Stomach (tissue), 19 donors: ENCODE results near the gene RGS6. TPM values are rescaled to one million over a fixed set of nuclear protein-coding genes. Genes with fewer than 3 reads are reported as not detected.
"Not testable (repeated sequence)": the region's sequence is repeated elsewhere in the genome, so short reads cannot be mapped to it uniquely, and the experiment has no call there.

ENCODE experiments used
- DNase-seq, 2 donors: peaks; one replicate each; pipeline versions ENCODE4 v3.0.0 to v3.0.0-alpha.2; 2013 to 2019
- H3K27ac ChIP-seq, 5 donors: fragments of 200-600 bp in 4 of 5; sonication (generic) in 4 of 5; one replicate each; pipeline ENCODE4 v1.5.1; 2013 to 2019; ENCODE audit warnings: mild to moderate bottlenecking in 1 of 5, moderate library complexity in 1 of 5
- H3K27me3 ChIP-seq, 3 donors: fragments of 200-600 bp; sonication (generic); one replicate each; pipeline ENCODE4 v1.5.1; 2017 to 2019; ENCODE audit warnings: mixed run types in 1 of 3
- H3K36me3 ChIP-seq, 4 donors: fragments of 200-600 bp; sonication (generic); 1 replicate in 3 of 4; 2 replicates in 1 of 4; pipeline ENCODE4 v1.5.1; 2016 to 2019
- H3K4me1 ChIP-seq, 4 donors: fragments of 200-600 bp; sonication (generic); one replicate each; pipeline ENCODE4 v1.5.1; 2016 to 2019
- H3K4me3 ChIP-seq, 4 donors: fragments of 200-600 bp; sonication (generic) in 3 of 4; one replicate each; pipeline ENCODE4 v1.5.1; 2016 to 2019; ENCODE audit warnings: mild to moderate bottlenecking in 1 of 4
- H3K9me3 ChIP-seq, 4 donors: fragments of 200-600 bp; sonication (generic); one replicate each; pipeline ENCODE4 v1.5.1; 2016 to 2019
- CTCF ChIP-seq, 7 experiments: fragments of 450-650 bp in 4 of 7; fragments of 200-600 bp in 3 of 7; sonication (generic) in 3 of 7; IDR thresholded peaks; one replicate each; pipeline ENCODE4 v1.5.1; 2016 to 2019; ENCODE audit warnings: antibody characterized with exemption in 7 of 7, control low read depth in 2 of 7, mild to moderate bottlenecking in 1 of 7
- EP300 ChIP-seq: sonication (generic); formaldehyde crosslinking; IDR thresholded peaks from one replicate; pipeline ENCODE4 v1.6.1; 2017; ENCODE audit warnings: antibody characterized with exemption
- POLR2A ChIP-seq, 4 donors: fragments of 450-650 bp; IDR thresholded peaks; one replicate each; pipeline ENCODE4 v1.6.1; 2016; ENCODE audit warnings: antibody characterized with exemption in 4 of 4, control low read depth in 2 of 4, mild to moderate bottlenecking in 1 of 4, moderate library complexity in 1 of 4
- POLR2AphosphoS5 ChIP-seq, 3 donors: sonication (generic); formaldehyde crosslinking; IDR thresholded peaks; one replicate each; pipeline ENCODE4 v1.6.1; 2016; ENCODE audit warnings: antibody characterized with exemption in 3 of 3
- WGBS, 5 donors: extraction: QIAGEN DNeasy Blood & Tissue Kit in 3 of 5; methylation state at CpG; one replicate each; pipeline versions ENCODE4 v1.1.5 to v1.1.7; 2013 to 2018; 5-methylcytosine and 5-hydroxymethylcytosine counted together
- intact Hi-C: fragments of 100-400 bp; cut with DNase I; formaldehyde crosslinking; loops from one replicate; pipeline ENCODE4 v1.15.1; 2023; ENCODE audit warnings: low total_unique reads
- long read RNA-seq, 10 donors: transcript quantifications; one replicate each; lab custom pipeline, GENCODE V29; 2026
- polyA plus RNA-seq, 3 donors: library from polyadenylated mRNA; stranded (reverse); fragments of 200-250 nt; gene quantifications; one replicate each; pipeline ENCODE4 v1.2.3, GENCODE V29; 2013
- total RNA-seq, 5 donors: library from RNA; depleted of rRNA; stranded (reverse); fragments of >200 nt; gene quantifications; one replicate each; pipeline versions ENCODE4 v1.1.0 to v1.2.3, GENCODE V29; 2014 to 2016
- donor health status: healthy with polysubstance abuse.
- donor health status: Bipolar disorder and iron deficiency.
- donor health status: healthy.

RGS6 gene
- total RNA-seq: 10 to 100 TPM in 2 of 5 donors, 1 to 10 TPM in 1, under 1 TPM in 1, not detected in 1; 0.58 to 18.0 (median 7.3) TPM
- under 1 TPM; 0.25 to 0.92 (median 0.73) TPM for polyA plus RNA-seq
- long read RNA-seq, donor 1: 0 reads
- long read RNA-seq, donor 2, partial matches to known transcripts: 0 of 1 reads
- long read RNA-seq, donor 2, other reads (novel, unspliced or antisense): 0 of 1 reads
- long read RNA-seq, donor 3, partial matches to known transcripts: 0 of 2 reads
- long read RNA-seq, donor 3, other reads (novel, unspliced or antisense): 0 of 2 reads
- long read RNA-seq, donor 4: 0 reads
- long read RNA-seq, donor 5: 0 reads
- long read RNA-seq, donor 6, full-length matches to known transcripts: 1 of 1 reads
- long read RNA-seq, donor 6, partial matches to known transcripts: 0 of 1 reads
- long read RNA-seq, donor 6, other reads (novel, unspliced or antisense): 0 of 1 reads
- long read RNA-seq, donor 7, partial matches to known transcripts: 0 of 2 reads
- long read RNA-seq, donor 7, other reads (novel, unspliced or antisense): 0 of 2 reads
- long read RNA-seq, donor 8: 0 reads
- long read RNA-seq, donor 9: 0 reads
- long read RNA-seq, donor 10: 0 reads

GRCh38 chr14:71932229-71932981, at the start of gene RGS6:
TSS of gene RGS6 (plus strand) at chr14:71932429.
- WGBS, 5 donors: 0 to 3% (median 1%) methylated on average over 14 to 92 of the region's 92 CpGs
- H3K27me3 ChIP-seq: peaks cover 0 to 65% (median 34%) of the 10 kb centered on the region in 3 donors
- peak within 1 kb of the TSS in 1 of 5 donors; percentile 13 for H3K27ac ChIP-seq
- DNase-seq: peak; percentile 28 to 87
- TF ChIP-seq EP300 (no peak), POLR2AphosphoS5 (IDR thresholded peaks at IDR 0.05) (no peak), POLR2A (IDR thresholded peaks at IDR 0.05) (no peak), CTCF (IDR thresholded peaks at IDR 0.05) (no peak)
- H3K4me3 ChIP-seq: peak within 1 kb of the TSS; percentile 38 to 52 (median 43)
- H3K9me3 ChIP-seq: no peaks in the 10 kb centered on the region
- intact Hi-C loops: no loop called here
- H3K36me3 ChIP-seq: no peaks in the 10 kb centered on the region
- H3K4me1 ChIP-seq: peaks cover 8 to 21% (median 17%) of the 10 kb centered on the region in 4 donors

- H3K4me1 ChIP-seq: no peaks in the 10 kb centered on the region
- peaks cover 4 to 44% (median 35%) of the 10 kb centered on the region in 4 donors for H3K9me3 ChIP-seq
- TF ChIP-seq EP300 (no peak), POLR2AphosphoS5 (IDR thresholded peaks at IDR 0.05) (no peak), POLR2A (IDR thresholded peaks at IDR 0.05) (no peak), CTCF (IDR thresholded peaks at IDR 0.05) (no peak)
- intact Hi-C loops: no loop called here
- H3K36me3 ChIP-seq: no peaks in the 10 kb centered on the region
- no peak overlapping the region for H3K27ac ChIP-seq
- H3K4me3 ChIP-seq: no peak overlapping the region
- 63 to 89% (median 76%) methylated on average over 1 of the region's 1 CpG for whole genome bisulfite sequencing, 5 donors
- no peaks in the 10 kb centered on the region for H3K27me3 ChIP-seq
- DNase-seq: no peak
These were observed 49.1 kb upstream of the RGS6 start for GRCh38 chr14:71883094-71883493.

GRCh38 chr14:71885301-71885700, 46.9 kb upstream of the RGS6 start:
- intact Hi-C loops: no loop called here
- 45 to 64% (median 59%) methylated on average over 3 of the region's 3 CpGs for WGBS, 5 donors
- Histone ChIP-seq H3K4me3 (no peak overlapping the region), H3K4me1 (no peaks in the 10 kb centered on the region), H3K9me3 (peaks cover 4 to 31% (median 23%) of the 10 kb centered on the region in 4 donors), H3K27ac (no peak overlapping the region), H3K36me3 (no peaks in the 10 kb centered on the region), H3K27me3 (no peaks in the 10 kb centered on the region)
- no peak for TF ChIP-seq EP300
- TF ChIP-seq POLR2AphosphoS5 (IDR thresholded peaks at IDR 0.05): no peak
- no peak for TF ChIP-seq CTCF (IDR thresholded peaks at IDR 0.05)
- TF ChIP-seq POLR2A (IDR thresholded peaks at IDR 0.05): no peak
- DNase-seq: no peak

GRCh38 chr14:71887802-71888201, 44.4 kb upstream of the RGS6 start:
- DNase-seq, intact Hi-C loops, H3K27ac ChIP-seq, H3K4me3 ChIP-seq, H3K27me3 ChIP-seq, H3K36me3 ChIP-seq, H3K4me1 ChIP-seq: not testable (repeated sequence)
- 84 to 93% (median 85%) methylated on average over 9 of the region's 9 CpGs for WGBS, 5 donors
- peaks cover 4 to 26% (median 17%) of the 10 kb centered on the region in 4 donors for H3K9me3 ChIP-seq
